Measurements from ENCODE around the gene UBFD1.
"Not testable (repeated sequence)": the region's sequence is repeated elsewhere in the genome, so short reads cannot be mapped to it uniquely, and the experiment has no call there.

The UBFD1 gene

DNA sequence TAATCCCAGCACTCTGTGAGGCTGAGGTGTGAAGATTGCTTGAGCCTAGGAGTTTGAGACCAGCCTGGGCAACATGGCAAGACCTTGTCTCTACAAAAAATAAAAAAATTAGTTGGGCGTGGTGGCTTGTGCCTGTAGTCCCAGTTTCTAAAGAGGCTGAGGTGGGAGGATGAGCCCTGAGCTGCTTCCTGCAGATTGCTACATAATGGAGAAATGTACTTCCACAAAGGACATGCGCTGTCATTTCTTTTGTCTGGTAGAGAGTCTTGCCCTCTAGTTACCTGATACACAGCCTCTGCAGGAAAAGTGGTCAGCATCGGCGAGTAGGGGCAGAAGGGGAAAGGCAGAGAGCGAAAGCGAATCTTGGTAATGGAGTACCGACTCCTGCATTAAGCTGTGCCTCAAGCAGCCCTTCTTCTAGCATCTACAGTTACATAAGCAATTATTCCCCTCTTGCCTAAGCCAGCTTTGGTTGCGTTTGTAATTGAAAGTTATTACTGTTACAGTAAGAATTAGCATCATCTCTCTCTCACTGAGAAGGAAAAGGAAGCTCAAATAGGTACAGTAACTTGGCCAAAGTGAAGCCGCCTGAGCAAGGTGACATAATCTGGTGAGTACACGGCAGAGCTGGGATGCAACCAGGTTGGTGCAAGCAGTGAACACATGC is 28.8 kb upstream of the UBFD1 start:
- no peak for DNase-seq

DNA sequence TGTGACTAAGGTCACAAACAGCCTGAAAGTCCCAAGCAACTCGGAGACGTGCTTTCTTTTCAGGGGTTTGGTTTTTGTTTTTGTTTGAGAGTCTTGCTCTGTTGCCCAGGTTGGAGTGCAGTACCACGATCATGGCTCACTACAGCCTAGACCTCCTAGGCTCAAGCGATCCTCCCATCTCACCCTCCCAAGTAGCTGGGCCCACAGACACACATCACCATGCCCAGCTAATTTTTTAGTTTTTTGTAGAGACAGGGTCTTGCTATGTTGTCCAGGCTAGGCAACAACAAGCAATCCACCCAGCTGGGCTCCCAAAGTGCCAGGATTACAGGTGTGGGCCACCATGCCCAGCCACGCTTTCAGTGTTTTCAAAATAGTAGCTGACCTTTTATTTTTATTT is 27.5 kb upstream of the UBFD1 start:
- DNase-seq, result no peak

DNA sequence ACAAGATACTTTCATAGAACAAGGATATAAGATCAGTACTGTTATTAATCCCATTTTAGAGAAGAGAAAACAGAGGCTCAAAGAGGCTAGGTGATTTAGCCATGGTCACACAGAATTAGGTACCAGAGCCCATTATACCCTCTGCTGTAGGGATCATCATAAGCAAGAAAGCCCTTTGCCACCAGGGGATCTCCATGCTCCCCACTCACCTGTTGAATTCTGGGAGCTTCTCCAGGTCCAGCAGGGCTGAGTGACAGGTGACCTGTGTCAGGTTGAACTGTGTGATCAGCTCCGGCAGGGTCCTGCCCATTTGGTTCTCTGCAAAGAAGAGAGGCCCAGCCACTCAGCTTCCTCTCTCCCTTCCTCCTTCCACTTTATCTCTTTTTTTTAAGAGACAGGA is 25.1 kb upstream of the UBFD1 start:
- DNase-seq, result no peak

DNA sequence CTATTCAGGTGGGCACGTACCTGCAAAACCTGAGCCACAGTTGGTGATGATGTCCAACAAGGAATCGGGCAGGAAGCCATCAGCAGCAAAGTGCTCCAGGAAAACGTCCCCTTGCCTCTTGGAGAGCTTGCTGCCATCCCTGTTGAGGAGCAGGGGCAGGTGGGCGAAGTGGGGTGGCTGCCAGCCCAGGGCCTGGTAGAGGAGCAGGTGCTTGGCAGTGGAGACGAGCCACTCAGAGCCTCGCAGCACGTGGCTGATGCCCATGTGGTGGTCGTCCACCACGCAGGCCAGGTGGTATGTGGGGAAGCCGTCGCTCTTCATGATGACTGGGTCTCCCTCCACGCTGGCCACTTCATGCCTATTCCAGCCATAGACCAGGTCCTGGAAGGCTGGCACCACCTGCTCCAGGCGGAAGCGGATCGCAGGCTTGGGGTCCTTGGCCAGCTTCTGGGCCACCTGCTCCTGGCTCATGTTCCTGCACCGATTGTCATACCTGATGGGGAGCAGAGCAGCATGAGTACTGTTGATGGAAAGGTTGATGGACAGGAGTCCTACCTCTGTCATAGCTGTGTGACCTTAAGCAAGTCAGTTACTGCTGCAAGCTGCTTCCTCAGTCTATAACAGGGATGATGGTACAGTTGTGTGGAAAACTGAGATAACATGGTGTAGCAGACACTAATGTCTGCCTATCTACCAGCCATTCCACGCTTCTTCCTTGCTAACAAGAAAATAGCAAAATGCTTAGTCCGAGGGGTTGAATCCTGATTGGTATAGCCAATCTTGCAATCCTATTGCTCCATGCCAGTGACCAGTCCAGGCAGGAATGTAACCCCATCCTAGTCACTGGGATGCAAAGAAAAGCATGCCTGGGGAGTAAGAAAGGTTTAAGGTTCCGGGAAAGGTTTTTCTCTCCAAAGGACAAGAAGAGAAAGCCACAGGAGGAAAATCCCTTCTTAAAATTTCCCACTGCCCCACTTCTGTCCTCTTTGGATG is 22.4 kb upstream of the UBFD1 start:
- DNase-seq, result peak in 1 of 2 experiments; percentile 44

DNA sequence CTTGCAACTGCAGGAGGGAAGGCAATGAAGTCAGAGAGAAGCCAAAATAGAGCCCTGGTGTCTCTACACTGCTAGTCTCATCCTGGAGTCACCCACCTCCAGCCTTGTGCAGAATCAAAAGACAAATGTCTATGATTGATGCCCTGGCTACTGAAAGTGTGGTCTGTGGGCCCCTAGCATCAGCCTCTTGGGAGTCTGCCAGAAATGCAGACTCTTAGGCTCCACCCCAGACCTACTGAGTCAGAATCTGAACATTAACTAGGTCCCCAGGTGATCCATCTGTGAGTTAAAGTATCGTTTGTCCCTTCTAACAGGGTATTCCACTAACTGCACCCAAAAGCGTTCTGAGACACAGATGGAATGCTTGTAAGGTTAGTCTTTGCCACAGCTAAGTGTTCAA is 21.6 kb upstream of the UBFD1 start:
- no peak for DNase-seq

DNA sequence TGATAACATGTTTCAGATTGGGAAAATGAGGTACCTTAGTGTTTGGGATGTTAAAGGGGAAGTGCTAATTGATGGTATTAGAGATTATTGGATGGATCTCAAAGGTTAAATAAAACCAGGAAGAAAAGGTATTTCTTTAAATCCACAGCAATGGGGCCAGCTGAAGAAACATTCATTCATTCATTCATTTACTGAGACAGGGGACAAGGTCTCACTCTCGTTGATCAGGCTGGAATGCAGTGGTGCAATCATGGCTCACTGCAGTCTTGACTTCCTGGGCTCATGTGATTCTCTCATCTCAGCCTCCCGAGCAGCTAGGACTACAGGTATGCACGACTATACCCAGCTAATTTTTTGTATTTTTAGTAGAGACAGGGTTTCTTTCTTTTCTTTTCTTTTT is 20.1 kb upstream of the UBFD1 start:
- no peak for DNase-seq

DNA sequence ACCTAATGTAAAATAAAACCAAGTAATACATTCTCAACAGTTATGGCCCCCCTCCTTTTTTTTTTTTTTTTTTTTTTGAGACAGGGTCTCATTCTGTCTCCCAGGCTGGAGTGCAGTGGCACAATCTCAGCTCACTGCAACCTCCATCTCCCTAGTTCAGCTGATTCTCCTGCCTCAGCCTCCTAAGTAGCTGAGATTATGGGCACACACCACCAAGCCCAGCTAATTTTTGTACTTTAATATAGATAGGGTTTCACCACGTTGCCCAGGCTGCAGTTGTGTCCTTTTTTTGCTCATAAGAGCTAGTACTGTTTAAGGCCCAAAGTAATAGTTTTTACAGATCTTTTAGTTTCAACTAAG is 18.6 kb upstream of the UBFD1 start:
- DNase-seq, result no peak

DNA sequence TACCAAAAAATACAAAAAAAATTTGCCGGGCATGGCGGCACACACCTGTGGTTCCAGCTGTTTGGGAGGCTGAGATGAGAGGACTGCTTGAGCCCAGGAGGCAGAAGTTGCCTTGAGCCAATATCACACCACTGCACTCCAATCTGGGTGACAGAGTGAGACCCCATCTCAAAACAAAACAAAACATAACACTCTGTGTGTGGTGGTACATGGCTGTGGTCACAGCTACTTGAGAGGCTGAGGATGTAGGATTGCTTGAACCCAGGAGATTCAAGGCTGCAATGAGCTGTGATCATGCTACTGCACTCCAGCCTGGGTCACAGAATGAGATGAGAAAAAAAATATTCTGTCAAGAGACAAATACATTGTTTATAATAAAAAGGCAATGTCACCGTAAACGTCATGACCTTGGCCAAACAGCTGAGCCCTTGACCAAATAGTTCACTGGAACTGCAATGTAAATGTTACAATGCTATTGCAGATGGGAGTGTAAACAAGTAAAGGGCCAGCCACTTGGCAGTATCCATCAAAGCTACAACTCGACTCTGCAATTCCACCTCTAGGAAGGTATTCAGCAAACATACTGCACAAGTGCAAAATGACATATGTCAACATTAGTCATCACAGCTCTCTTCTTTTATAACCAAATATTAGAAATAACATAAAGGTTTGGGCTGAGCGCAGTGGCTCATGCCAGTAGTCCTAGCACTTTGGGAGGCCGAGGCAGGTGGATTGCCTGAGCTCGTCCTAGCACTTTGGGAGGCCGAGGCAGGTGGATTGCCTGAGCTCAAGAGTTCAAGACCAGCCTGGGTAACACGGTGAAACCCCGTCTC is 17.3 kb upstream of the UBFD1 start:
- DNase-seq, result no peak

DNA sequence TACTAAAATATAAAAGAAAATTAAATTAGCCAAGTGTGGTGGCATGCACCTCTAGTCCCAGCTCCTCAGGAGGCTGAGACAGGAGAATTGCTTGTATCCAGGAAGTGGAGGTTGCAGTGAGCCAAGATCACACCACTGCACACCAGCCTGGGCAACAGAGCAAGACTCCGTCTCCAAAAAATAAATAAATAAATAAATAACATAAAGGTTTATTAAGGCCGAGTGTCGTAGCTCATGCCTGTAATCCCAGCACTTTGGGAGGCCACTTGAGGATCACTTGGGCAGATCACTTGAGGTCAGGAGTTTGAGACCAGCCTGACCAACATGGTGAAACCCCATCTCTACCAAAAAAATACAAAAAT is 16.7 kb upstream of the UBFD1 start:
- not testable (repeated sequence) for DNase-seq

DNA sequence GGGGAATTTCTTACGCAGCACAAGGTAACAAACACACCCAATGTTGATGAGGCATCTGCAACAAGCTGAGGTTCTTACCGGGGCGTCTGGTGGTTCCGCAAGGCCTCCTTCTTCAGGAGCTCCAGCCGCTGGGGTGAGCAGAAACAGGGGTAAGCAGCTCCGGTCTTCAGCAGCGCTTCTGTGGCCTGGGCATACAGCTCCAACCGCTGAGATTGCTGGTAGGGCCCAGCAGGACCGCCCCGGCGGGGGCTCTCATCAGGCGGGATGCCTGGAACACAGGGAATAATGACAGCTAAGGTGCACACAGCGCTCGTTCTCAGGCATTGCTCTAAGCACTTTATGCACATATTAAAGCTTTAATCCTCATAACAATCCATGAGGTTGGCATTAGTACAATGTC is 13.1 kb upstream of the UBFD1 start:
- no peak for DNase-seq

DNA sequence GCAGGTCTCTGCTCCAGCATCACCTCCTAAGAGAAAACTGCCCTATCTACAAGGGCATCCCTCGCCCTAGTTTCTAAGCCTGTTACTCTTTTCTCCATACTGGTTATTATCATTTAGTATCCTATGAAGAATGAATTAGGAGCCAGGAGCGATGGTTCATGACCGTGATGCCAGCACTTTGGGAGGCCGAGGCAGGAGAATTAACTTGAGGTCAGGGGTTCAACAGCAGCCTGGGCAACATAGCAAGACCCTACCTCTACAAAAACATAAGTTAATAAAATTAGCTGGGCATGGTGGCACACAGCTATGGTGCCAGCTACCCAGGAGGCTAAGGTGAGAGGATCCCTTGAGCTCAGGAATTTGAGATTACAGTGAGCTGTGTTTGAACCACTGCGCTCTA is 7.6 kb upstream of the UBFD1 start:
- no peak for DNase-seq

DNA sequence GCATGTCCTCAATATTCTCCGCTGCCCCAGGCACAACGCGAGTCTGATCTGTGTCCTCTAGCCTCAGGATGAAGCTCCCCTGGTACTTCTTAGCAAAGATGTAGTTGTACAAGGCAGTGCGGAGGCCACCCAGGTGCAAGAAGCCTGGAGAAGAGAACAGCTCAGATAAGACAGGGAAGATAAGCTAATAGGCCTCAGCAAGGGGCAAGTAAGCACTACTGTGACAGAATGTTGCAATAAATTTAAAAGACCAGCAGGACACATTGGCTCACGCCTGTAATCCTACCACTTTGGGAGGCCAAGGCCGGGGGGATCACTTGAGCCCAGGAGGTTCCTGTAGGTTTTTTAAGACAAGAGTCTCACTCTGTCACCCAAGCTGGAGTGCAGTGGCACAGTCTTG is 5.4 kb upstream of the UBFD1 start:
- no peak for DNase-seq

DNA sequence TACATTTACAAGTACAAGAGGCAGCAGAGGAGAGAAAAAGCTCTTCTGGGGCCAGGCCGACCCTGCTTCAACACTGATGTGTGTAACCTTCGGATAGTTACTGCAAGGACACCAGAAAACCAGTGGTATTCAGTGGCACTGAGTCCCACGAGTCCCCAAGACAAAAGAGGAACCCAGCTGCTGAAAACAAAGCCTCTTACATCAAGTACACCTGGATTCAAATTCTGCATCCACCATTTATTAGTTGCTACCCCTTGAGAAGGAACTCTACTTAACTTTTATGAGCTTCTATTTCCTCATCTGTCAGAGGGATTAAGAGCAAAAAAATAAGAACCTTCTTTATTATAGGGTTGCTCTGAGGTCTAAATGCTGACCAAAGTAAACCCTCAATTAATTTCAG is 3.0 kb upstream of the UBFD1 start:
- no peak for DNase-seq

DNA sequence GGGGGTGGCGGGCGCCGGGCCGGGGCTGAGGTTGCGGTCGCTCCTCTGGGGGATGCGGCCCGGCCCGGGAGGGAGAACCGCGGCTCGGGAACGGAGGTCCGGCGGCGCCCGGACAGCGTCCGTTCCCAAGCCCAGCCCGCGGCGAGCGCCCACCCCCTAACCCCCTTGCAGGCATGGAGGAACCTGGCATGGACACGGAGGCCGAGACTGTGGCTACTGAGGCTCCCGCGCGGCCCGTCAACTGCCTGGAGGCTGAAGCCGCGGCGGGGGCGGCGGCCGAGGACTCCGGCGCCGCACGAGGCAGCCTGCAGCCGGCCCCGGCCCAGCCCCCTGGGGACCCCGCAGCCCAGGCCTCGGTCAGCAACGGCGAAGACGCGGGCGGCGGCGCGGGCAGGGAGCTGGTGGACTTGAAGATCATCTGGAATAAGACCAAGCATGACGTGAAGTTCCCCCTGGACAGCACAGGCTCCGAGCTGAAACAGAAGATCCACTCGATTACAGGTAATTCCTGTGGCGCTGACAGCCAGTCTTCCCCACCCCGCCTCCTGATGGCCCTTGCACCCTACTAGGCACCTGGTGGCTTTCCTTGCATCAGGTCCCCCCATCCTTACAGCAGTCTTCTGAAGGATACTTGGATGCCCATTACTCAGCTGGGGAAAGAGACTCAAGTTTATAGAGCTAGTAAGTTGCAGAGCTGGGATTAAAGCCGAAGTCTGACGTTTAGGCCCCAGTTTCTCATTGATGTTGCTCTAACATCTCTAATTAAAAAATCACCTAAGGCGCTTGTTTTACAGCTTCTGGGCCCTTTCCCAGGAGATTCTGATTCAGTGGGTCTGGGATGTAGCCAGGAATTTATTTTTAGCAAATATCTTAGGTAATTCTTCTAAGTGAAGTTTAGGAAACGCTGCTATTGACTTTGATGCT is 514 bp downstream of the UBFD1 start:
- DNase-seq, result no peak

DNA sequence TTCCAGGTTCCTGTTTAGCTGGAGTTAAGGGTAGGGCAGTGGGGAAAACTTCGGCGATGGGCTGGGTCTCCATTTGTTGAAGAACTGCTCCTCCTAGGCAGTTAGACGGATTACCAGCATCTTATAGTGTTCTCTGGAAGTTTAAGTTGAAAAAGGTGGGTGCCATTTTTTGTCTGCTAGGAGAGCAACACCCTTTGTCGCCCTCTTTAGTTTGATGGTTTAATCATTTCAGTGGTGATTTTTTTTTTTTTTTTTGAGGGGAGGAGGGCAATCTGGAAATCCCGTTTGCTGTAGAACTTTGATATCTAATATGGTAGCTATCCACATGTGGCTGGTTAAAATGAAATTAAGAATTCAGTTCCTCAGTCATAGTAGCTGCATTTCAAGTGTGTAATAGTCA is 4.1 kb downstream of the UBFD1 start:
- DNase-seq, result no peak

DNA sequence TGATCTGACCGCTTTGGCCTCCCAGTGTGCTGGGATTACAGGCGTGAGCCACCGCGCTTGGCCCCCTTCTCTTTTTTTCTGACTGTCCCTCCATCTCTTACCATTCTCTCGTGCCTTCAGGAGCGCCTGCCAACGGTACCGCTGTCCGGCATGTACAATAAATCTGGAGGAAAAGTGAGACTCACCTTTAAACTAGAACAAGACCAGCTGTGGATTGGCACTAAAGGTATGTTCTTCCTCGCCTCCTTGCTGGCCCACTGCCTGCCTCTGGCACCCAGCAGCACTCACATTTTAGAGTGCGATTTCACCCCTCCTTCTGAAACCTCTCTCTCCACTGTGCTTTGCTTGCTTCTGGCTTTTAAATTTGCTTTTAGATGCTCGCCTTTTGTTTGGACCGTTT is 5.0 kb downstream of the UBFD1 start:
- DNase-seq, result no peak

DNA sequence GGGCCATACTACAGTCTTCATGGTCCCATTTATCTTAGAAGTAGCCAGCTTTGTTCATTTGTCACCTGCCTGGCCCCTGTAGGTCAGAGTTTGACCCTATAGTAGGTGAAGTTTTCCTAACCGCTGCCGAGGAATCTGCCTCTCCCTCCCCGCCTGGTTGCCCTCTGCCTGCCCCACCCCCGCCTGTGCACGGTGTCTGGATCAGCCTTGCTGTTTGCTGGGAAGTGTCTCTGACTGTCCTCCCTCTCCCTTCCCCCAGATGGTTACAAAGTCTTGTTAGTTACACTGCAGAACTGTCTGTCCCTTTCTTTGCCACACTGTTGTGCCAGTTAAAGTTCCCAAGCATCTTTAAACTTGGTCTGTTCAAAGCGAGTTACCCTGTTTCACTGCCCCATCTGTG is 5.7 kb downstream of the UBFD1 start:
- DNase-seq, result no peak

DNA sequence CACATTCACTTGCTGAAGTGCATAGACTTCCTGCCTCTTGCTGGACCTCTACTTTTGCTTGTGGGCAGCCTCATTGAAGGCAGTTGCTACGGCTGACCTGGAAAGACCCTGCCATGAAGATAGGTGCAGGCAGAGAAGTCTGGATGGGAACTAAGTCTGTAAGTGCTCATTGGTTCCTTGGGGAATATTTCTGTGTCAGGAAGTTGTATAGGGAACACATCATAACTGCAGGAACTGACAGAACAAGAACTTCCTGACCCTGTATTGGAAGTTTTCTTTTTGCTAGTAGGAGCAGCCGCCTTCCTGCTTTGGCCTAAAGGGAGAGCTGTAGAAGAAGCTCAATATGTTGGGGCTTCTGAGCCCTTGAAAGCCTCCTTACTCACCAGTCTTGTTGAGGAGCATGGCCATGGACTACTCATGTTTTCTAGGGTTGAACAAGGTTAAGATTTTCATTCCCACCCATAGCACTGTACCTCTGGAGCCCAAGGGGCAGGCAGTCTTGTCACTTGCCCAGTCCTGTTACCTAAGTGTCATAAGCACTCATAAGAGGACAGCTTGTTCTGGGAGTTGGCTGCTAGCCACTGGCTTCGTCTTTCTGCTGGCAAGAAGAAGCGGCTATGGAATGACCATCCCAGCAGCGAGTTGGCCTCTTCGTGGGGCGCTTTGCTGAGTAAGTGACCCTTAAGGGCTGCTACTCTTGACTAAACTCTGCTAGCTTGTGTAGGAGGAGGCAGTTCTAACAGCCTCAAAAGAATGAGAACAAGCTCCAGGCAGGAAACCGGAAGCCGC is 7.2 kb downstream of the UBFD1 start:
- DNase-seq, result no peak

DNA sequence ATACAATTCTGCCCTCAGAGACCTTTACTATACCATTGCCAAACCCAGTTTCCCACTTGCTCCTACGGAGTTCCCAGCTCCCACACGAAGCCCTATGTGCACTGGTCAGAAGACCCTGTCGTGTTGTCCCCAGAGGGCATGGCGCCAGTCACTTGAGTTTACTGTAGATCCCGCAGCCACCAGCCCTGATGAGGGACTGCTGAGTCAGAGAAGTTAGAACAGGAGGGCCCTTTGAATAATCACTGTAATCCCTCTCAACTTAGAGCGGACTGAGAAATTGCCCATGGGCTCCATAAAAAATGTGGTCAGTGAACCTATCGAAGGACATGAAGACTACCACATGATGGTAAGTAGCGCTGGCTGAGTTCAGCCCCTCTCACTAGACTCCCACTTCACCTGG is 9.2 kb downstream of the UBFD1 start:
- DNase-seq, result no peak

DNA sequence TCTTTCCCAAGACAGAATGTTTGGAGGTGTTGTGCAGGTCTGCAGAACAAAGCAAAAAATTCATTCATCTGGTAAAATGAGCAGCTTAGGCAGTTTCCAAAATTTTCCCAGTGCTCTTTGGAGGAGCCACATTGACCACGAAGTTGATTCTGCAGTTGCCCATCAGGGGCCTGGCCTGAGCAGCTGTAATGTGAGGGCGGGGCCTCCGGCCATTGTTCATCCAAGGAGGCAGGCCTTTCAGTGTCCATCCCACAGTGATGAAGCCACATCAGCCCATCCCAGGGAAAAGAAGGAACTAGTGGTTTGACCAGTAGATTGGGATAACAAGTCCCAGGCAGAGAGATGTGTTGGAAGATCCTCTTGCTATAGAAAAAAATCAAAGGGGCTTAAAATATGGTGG is 10.1 kb downstream of the UBFD1 start:
- DNase-seq, result no peak

DNA sequence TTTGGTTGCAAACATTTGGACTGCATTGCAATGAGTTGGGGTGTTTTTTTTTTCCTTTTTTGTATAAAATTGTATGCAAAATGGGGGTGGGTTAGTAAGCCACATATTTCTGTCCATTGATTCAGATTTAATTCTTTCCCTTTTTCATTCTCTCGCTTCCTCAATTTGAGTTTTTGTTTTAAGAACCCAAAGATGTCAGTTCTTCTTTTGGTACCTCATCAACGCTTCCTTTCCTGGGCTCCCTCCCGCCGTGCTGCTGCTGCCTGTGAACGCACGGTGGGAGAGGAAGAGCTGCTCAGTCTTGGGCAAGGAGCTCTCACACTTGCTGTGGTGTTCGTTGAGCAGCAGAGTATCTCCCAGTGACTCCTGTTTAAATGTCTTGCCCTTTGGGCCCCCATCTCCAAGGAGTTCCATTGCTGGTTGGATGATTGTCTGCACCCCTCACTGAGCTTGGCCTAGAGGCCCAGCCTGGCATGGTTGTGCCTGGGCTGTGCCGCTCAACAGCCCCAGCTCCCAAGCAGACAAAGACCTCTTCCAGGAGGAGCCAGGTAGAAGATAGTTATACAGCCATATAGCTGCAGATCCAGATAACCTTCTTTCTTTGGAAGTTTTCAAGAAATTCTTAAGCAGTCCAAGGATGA is 13.6 kb downstream of the UBFD1 start:
- no peak for DNase-seq

Data from cerebellar nuclear complex (tissue), 1 donor.